Body of pancreas (tissue), 4 donors: ENCODE measurements around the gene RAET1E. TPM values are rescaled to one million over a fixed set of nuclear protein-coding genes. Genes with fewer than 3 reads are reported as not detected.
A peak's percentile ranks its signal among the peaks of the same experiment; 100 is the strongest.
"Not testable (repeated sequence)": the region's sequence is repeated elsewhere in the genome, so short reads cannot be mapped to it uniquely, and the experiment has no call there.

Source experiments
- ATAC-seq: fragments of 150-250 bp; one replicate; pipeline ENCODE4 v1.9.1; 2016
- DNase-seq, 4 donors: peaks; one replicate each; pipeline ENCODE4 v3.0.0-alpha.2; 2019
- H3K27ac ChIP-seq, 4 donors: fragments of 200-600 bp; sonication (generic); 1 replicate in 3 of 4; 2 replicates in 1 of 4; pipeline versions ENCODE4 v1.5.1 to v1.6.1; 2016 to 2019; ENCODE audit warnings: mild to moderate bottlenecking in 1 of 4, mixed read lengths in 1 of 4, moderate library complexity in 1 of 4
- H3K27me3 ChIP-seq, 2 donors: fragments of 200-600 bp; sonication (generic); one replicate each; pipeline ENCODE4 v1.6.0; 2016; ENCODE audit warnings: mild to moderate bottlenecking in 1 of 2
- H3K36me3 ChIP-seq, 2 donors: fragments of 200-600 bp; sonication (generic); replicated peaks in 1 of 2; 2 replicates each; pipeline ENCODE4 v1.5.1; 2016; ENCODE audit warnings: low read depth in 2 of 2; ENCODE audit not compliant: insufficient read depth in 1 of 2
- H3K4me1 ChIP-seq: fragments of 200-600 bp; sonication (generic); one replicate; pipeline ENCODE4 v1.6.0; 2016
- H3K4me3 ChIP-seq, 2 donors: fragments of 200-600 bp; sonication (generic); 1 replicate in 1 of 2; 2 replicates in 1 of 2; pipeline ENCODE4 v1.5.1; 2016 to 2019
- H3K9me3 ChIP-seq, 3 donors: fragments of 200-600 bp; sonication (generic); 1 replicate in 2 of 3; 2 replicates in 1 of 3; pipeline ENCODE4 v1.5.1; 2016
- CTCF ChIP-seq, 7 experiments: fragments of 450-650 bp in 4 of 7; fragments of 200-600 bp in 3 of 7; sonication (generic) in 3 of 7; IDR thresholded peaks; one replicate each; pipeline ENCODE4 v1.5.1; 2016 to 2019; ENCODE audit warnings: antibody characterized with exemption in 7 of 7
- POLR2A ChIP-seq, 3 donors: fragments of 450-650 bp; IDR thresholded peaks; one replicate each; pipeline ENCODE4 v1.6.1; 2016; ENCODE audit warnings: antibody characterized with exemption in 3 of 3, mild to moderate bottlenecking in 2 of 3
- WGBS, 2 donors: methylation state at CpG; one replicate each; pipeline ENCODE4 v1.1.5; 2017; 5-methylcytosine and 5-hydroxymethylcytosine counted together
- intact Hi-C: fragments of 100-400 bp; cut with DNase I; formaldehyde crosslinking; loops from one replicate; pipeline ENCODE4 v1.15.1; 2023
- total RNA-seq, 2 donors: library from RNA; depleted of rRNA; stranded (reverse); fragments of >200 nt; gene quantifications; one replicate each; pipeline ENCODE4 v1.1.0, GENCODE V29; 2016

RAET1E gene, protein sequence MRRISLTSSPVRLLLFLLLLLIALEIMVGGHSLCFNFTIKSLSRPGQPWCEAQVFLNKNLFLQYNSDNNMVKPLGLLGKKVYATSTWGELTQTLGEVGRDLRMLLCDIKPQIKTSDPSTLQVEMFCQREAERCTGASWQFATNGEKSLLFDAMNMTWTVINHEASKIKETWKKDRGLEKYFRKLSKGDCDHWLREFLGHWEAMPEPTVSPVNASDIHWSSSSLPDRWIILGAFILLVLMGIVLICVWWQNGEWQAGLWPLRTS
- not detected for total RNA-seq

- intact Hi-C loops: no loop called here
- ATAC-seq: no peak
- no peaks in the 10 kb centered on the region for H3K36me3 ChIP-seq
- TF ChIP-seq POLR2A (IDR thresholded peaks at IDR 0.05): no peak
- H3K4me1 ChIP-seq: peaks cover 12% of the 10 kb centered on the region
- H3K9me3 ChIP-seq: no peaks in the 10 kb centered on the region
- no peak within 1 kb of the TSS for H3K4me3 ChIP-seq
- 77 to 79% methylated on average over 17 of the region's 17 CpGs for WGBS, 2 donors
- no peak for DNase-seq
- no peaks in the 10 kb centered on the region for H3K27me3 ChIP-seq
- H3K27ac ChIP-seq: peak within 1 kb of the TSS in 2 of 4 donors; percentile 14 to 41
These were observed at the start of gene RAET1E for GRCh38 chr6:149897855-149898744. TSS of gene RAET1E (minus strand) at chr6:149898113. CDS start at chr6:149890901, 7,212 bp downstream.

DNA sequence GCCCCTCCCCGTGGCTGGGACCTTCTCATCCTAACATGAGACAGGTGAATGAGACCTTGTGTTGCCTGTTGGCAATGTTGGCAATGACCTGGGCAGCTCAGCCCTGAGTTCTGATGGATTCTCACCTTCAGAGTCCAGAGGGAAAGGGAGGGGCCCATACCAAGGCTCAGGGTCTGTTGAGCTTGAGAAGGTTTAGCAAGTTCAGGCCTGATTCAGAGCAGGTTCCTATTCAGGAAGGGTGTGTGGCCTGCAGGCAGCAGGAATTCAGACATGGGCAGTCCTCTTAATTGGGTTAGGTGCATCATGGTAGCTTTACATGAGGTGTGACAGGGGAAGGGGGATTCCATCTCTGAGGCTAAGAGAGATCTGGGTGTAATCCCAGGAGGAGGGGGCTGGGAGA is 49.6 kb upstream of the RAET1E start:
- H3K4me3 ChIP-seq, H3K27ac ChIP-seq, H3K27me3 ChIP-seq, ATAC-seq, H3K36me3 ChIP-seq, H3K4me1 ChIP-seq, DNase-seq, H3K9me3 ChIP-seq, intact Hi-C loops: not testable (repeated sequence)
- 40% methylated on average over 1 of the region's 1 CpG; no CpG with 5 or more reads in 1 of the 2 donors for WGBS, 2 donors

DNA sequence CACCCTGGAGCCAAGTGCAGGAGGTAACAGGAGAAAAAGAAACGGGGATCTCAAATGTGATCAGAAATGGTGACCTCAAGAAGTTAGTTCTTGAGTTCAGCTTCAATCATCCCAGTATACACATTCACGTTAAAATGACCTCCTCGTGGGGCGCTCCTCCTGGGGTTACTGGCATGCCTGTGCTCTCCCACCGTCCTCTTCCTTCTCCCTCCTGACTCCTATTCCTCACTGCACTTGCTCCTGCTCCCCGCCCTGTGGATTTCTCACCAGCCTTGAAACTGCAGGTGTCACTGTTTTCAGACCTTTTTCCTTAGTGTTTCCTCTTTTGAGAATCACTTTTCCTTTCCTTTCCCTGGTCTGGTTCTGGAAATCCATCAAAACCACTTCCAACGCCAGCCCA is 48.7 kb upstream of the RAET1E start:
- H3K9me3 ChIP-seq, H3K27me3 ChIP-seq, H3K4me1 ChIP-seq, ATAC-seq, DNase-seq, H3K4me3 ChIP-seq, H3K27ac ChIP-seq, H3K36me3 ChIP-seq, intact Hi-C loops: not testable (repeated sequence)
- WGBS, 2 donors: 55 to 63% methylated on average over 7 of the region's 7 CpGs

DNA sequence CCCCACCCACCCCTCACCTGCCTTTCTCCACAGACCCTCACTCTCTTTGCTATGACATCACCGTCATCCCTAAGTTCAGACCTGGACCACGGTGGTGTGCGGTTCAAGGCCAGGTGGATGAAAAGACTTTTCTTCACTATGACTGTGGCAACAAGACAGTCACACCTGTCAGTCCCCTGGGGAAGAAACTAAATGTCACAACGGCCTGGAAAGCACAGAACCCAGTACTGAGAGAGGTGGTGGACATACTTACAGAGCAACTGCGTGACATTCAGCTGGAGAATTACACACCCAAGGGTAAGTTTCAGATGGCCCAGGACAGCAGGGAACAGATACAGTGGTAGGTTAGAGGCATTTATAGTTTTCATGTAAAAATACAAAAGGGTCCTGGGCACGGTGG is 47.4 kb upstream of the RAET1E start:
- 58 to 72% methylated on average over 3 of the region's 6 CpGs for WGBS, 2 donors
- intact Hi-C loops, ATAC-seq, DNase-seq, H3K4me1 ChIP-seq, H3K4me3 ChIP-seq, H3K27me3 ChIP-seq, H3K36me3 ChIP-seq, H3K9me3 ChIP-seq, H3K27ac ChIP-seq: not testable (repeated sequence)

- H3K36me3 ChIP-seq, ATAC-seq, H3K27ac ChIP-seq, H3K4me3 ChIP-seq, H3K9me3 ChIP-seq, intact Hi-C loops, DNase-seq: not testable (repeated sequence)
- WGBS, 2 donors: 63 to 90% methylated on average over 2 to 4 of the region's 5 CpGs
- Histone ChIP-seq H3K27me3 (peaks cover 0 to 20% of the 10 kb centered on the region in 2 donors), H3K4me1 (peaks cover 19% of the 10 kb centered on the region)
These were observed 45.4 kb upstream of the RAET1E start for GRCh38 chr6:149943321-149943720.

DNA sequence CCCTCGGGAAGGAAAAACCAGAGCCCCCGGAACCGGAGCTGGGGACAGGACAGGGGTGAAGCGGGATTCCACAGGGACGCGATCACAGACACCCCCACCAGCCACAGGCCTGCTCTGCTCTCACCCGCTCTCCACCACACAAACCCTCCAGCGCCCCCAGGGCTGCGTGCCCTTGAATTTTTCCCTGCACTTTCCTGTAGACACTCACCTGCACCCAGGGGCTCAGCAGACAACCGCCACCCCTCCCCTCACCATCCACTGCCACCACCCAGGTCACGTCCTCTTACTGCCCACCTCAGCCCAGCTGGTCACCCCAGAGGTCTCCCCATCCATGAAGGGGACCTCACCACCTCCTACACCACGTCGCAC is 44.5 kb upstream of the RAET1E start:
- H3K4me1 ChIP-seq: peaks cover 23% of the 10 kb centered on the region
- DNase-seq: no peak
- intact Hi-C loops: no loop called here
- no peak overlapping the region for H3K4me3 ChIP-seq
- no peak for TF ChIP-seq POLR2A (IDR thresholded peaks at IDR 0.05)
- TF ChIP-seq CTCF (IDR thresholded peaks at IDR 0.05): no peak
- no peaks in the 10 kb centered on the region for H3K9me3 ChIP-seq
- 27 to 64% methylated on average over 7 to 13 of the region's 13 CpGs for WGBS, 2 donors
- H3K27ac ChIP-seq: no peak overlapping the region
- H3K36me3 ChIP-seq: no peaks in the 10 kb centered on the region
- ATAC-seq: no peak
- H3K27me3 ChIP-seq: peaks cover 0 to 21% of the 10 kb centered on the region in 2 donors
